ENCODE measurements around the gene NFE2L3. TPM values are rescaled to one million over a fixed set of nuclear protein-coding genes. Genes with fewer than 3 reads are reported as not detected.

Gene NFE2L3
- total and polyA plus RNA-seq, 9 of the 15 experiments (the other 6 are each of a cell fraction or from before 2014, with no cell fraction given) = 2.9 to 16.9 (median 12.4) TPM

DNA sequence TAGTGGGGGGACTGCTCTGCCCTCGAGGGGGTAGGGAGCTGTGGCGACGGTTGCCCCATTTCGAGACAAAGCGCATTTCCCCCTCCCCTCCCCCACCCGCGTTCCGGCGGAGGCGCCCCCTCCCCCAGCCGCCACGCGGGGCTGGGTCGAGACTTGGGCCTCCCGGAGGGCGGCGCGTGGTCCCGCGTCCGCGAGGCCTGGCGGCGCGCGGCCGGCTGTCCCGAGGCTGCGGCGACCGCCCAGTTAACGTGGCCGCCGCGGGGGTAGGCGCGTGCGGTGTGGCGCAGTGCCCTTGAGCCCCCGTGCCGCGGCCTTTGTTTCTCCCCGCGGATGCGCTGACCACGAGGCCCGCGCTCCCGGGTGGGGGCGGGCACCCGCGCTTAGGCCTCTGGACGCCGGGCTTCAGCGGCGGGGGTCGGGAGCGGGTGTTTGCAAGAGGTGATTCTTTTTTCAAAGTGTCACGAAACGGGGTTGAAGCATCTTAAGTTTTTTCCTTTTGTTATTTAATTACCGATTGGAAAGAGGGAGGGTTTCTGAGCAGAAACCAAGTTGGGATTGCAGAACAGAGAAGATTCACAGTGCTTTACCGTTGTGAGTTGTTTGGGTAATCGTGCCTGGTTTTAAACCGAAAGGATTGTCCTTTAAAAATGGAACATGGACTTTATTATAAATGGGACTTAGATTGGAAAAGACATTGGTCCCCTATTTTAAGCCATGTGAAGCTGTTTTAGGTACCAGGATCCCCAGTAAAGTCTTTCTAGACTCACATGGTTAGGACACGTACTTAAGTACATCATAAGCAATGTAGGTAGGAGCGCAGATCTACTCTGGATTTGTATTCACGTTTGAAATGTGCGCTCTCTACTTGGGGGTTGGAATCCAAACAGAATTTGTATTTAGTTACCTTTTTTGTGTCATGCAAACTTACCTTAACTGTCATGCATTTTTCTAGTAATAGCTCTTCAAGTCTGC is 50.3 kb downstream of the NFE2L3 start (continued):
- TF ChIP-seq ZHX1 (conservative IDR thresholded peaks at IDR 0.05; ENCODE audit: low read length) (no peak), TAL1 (IDR thresholded peaks at IDR 0.05) (no peak), ZFP1 (CRISPR knock-in tag; IDR thresholded peaks at IDR 0.05) (no peak), TOE1 (IDR thresholded peaks at IDR 0.05; ENCODE audit: borderline replicate concordance) (no peak), TOE1 (CRISPR knock-in tag; IDR thresholded peaks at IDR 0.05; ENCODE audit: borderline replicate concordance, low read depth) (no peak), KAT8 (IDR thresholded peaks at IDR 0.05; ENCODE audit: low read depth) (no peak), DDX20 (tag; IDR thresholded peaks at IDR 0.05; ENCODE audit: low read depth) (no peak), ZFP36 (IDR thresholded peaks at IDR 0.05; ENCODE audit: low read depth, low read length, partially characterized antibody) (no peak), KLF10 (CRISPR knock-in tag; IDR thresholded peaks at IDR 0.05) (no peak), CXXC5 (CRISPR knock-in tag; IDR thresholded peaks at IDR 0.05) (0 out of 2 replicates have a peak, but pooled peaks have one; percentile 44), ZNF699 (CRISPR knock-in tag; IDR thresholded peaks at IDR 0.05; ENCODE audit: insufficient replicate concordance) (no peak), NFYB (IDR thresholded peaks at IDR 0.05; ENCODE audit: extremely low read depth, insufficient read length) (no peak)
- TF ChIP-seq, protein P1, sequence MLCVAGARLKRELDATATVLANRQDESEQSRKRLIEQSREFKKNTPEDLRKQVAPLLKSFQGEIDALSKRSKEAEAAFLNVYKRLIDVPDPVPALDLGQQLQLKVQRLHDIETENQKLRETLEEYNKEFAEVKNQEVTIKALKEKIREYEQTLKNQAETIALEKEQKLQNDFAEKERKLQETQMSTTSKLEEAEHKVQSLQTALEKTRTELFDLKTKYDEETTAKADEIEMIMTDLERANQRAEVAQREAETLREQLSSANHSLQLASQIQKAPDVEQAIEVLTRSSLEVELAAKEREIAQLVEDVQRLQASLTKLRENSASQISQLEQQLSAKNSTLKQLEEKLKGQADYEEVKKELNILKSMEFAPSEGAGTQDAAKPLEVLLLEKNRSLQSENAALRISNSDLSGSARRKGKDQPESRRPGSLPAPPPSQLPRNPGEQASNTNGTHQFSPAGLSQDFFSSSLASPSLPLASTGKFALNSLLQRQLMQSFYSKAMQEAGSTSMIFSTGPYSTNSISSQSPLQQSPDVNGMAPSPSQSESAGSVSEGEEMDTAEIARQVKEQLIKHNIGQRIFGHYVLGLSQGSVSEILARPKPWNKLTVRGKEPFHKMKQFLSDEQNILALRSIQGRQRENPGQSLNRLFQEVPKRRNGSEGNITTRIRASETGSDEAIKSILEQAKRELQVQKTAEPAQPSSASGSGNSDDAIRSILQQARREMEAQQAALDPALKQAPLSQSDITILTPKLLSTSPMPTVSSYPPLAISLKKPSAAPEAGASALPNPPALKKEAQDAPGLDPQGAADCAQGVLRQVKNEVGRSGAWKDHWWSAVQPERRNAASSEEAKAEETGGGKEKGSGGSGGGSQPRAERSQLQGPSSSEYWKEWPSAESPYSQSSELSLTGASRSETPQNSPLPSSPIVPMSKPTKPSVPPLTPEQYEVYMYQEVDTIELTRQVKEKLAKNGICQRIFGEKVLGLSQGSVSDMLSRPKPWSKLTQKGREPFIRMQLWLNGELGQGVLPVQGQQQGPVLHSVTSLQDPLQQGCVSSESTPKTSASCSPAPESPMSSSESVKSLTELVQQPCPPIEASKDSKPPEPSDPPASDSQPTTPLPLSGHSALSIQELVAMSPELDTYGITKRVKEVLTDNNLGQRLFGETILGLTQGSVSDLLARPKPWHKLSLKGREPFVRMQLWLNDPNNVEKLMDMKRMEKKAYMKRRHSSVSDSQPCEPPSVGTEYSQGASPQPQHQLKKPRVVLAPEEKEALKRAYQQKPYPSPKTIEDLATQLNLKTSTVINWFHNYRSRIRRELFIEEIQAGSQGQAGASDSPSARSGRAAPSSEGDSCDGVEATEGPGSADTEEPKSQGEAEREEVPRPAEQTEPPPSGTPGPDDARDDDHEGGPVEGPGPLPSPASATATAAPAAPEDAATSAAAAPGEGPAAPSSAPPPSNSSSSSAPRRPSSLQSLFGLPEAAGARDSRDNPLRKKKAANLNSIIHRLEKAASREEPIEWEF (CRISPR knock-in tag; IDR thresholded peaks at IDR 0.05) = no peak
- TF ChIP-seq, protein P2, sequence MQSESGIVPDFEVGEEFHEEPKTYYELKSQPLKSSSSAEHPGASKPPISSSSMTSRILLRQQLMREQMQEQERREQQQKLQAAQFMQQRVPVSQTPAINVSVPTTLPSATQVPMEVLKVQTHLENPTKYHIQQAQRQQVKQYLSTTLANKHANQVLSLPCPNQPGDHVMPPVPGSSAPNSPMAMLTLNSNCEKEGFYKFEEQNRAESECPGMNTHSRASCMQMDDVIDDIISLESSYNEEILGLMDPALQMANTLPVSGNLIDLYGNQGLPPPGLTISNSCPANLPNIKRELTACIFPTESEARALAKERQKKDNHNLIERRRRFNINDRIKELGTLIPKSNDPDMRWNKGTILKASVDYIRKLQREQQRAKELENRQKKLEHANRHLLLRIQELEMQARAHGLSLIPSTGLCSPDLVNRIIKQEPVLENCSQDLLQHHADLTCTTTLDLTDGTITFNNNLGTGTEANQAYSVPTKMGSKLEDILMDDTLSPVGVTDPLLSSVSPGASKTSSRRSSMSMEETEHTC (IDR thresholded peaks at IDR 0.05) = no peak
